Coronary artery (tissue), 2 donors: ENCODE data around the gene MBP.
"Not testable (repeated sequence)": the region's sequence is repeated elsewhere in the genome, so short reads cannot be mapped to it uniquely, and the experiment has no call there.

Experiments
- DNase-seq: peaks from one replicate; pipeline ENCODE4 v3.0.0-alpha.2; 2017; ENCODE audit warnings: low spot score
- H3K27ac ChIP-seq, 2 donors: fragments of 200-600 bp; sonication (generic); one replicate each; pipeline ENCODE4 v1.5.1; 2016 to 2019
- H3K4me3 ChIP-seq: fragments of 200-600 bp; sonication (generic); 2 replicates; pipeline ENCODE4 v1.5.1; 2016; ENCODE audit warnings: mild to moderate bottlenecking, moderate library complexity
- TF ChIP-seq, protein P1 (sequence below): fragments of 200-600 bp; sonication (generic); IDR thresholded peaks from one replicate; pipeline ENCODE4 v1.5.1; 2019; ENCODE audit warnings: antibody characterized with exemption

Gene MBP

DNA sequence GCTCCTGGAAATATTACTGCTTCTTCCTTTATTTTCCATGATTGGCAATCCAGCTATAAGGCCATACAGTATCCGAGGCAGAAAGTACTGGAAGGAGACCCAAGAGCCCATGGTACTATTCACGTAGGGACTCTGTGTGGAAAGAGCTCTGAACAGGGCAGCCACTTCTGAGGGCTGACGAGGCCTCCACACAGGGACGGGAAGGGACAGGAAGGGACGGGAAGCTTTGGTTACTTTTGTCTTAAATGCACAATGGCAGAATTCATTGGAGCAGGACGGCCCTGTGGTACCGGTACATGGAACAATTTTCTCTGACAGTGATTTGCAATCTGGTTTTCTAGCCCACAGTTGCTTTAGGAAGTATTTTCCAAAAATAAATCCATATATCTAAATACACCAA is 102.4 kb downstream of the MBP start:
- Histone ChIP-seq H3K4me3 (no peak overlapping the region), H3K27ac (no peak overlapping the region)
- DNase-seq: no peak
- TF ChIP-seq, protein P1, sequence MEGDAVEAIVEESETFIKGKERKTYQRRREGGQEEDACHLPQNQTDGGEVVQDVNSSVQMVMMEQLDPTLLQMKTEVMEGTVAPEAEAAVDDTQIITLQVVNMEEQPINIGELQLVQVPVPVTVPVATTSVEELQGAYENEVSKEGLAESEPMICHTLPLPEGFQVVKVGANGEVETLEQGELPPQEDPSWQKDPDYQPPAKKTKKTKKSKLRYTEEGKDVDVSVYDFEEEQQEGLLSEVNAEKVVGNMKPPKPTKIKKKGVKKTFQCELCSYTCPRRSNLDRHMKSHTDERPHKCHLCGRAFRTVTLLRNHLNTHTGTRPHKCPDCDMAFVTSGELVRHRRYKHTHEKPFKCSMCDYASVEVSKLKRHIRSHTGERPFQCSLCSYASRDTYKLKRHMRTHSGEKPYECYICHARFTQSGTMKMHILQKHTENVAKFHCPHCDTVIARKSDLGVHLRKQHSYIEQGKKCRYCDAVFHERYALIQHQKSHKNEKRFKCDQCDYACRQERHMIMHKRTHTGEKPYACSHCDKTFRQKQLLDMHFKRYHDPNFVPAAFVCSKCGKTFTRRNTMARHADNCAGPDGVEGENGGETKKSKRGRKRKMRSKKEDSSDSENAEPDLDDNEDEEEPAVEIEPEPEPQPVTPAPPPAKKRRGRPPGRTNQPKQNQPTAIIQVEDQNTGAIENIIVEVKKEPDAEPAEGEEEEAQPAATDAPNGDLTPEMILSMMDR: no peak

GRCh38 chr18:77025831-77026363 is 106.7 kb downstream of the MBP start:
- no peak overlapping the region for H3K4me3 ChIP-seq
- no peak overlapping the region for H3K27ac ChIP-seq
- TF ChIP-seq, protein P1: no peak
- no peak for DNase-seq

GRCh38 chr18:77025123-77025522 is 107.5 kb downstream of the MBP start:
- DNase-seq: no peak
- no peak overlapping the region for H3K4me3 ChIP-seq
- no peak overlapping the region for H3K27ac ChIP-seq

GRCh38 chr18:77024476-77024875 is 108.1 kb downstream of the MBP start:
- TF ChIP-seq, protein P1: no peak
- Histone ChIP-seq H3K27ac (no peak overlapping the region), H3K4me3 (no peak overlapping the region)
- no peak for DNase-seq

More at GRCh38 chr18:77025123-77025522, 107.5 kb downstream of the MBP start:
- TF ChIP-seq, protein P1: no peak

DNA sequence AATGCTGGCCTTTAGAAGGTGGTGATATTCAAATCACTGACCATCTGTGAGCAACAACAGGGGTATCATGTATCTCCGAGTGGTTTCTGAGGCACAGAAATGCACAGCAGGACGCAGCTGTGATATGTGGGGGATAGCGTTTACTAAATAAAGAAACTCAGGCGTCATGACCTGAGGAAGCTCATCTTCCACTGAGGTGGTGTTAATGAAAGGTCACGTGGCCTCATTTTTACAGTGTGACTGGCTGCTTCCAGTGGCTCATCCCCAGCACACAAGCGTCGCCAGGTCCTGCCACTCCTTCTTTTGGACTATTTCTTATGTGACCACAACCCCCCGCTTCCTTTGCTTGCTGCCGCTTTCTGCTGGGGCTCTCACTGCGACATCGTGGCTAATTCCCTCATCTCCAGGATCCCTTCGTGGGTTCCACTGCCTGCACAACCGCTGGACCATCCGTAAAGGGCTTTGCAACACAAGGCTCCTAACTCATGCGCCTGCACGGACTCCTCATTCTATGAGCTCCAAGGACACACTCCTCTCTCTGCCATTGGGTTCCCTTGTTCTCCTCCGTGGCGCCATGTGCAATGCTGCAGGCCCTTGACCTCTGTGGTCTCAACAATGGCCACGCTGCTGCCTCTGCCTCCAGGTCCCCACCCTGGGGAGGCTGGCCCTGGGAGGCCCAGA is 109.3 kb downstream of the MBP start:
- no peak for DNase-seq
- TF ChIP-seq, protein P1: no peak
- H3K4me3 ChIP-seq: no peak overlapping the region
- H3K27ac ChIP-seq: no peak overlapping the region

- TF ChIP-seq, protein P1: no peak
Measured at GRCh38 chr18:77022556-77022955, 110.0 kb downstream of the MBP start.

GRCh38 chr18:77022116-77022515 is 110.5 kb downstream of the MBP start:
- TF ChIP-seq, protein P1: no peak
- DNase-seq: no peak
- Histone ChIP-seq H3K27ac (no peak overlapping the region), H3K4me3 (no peak overlapping the region)

More at GRCh38 chr18:77022556-77022955, 110.0 kb downstream of the MBP start:
- Histone ChIP-seq H3K27ac (no peak overlapping the region), H3K4me3 (no peak overlapping the region)
- no peak for DNase-seq

DNA sequence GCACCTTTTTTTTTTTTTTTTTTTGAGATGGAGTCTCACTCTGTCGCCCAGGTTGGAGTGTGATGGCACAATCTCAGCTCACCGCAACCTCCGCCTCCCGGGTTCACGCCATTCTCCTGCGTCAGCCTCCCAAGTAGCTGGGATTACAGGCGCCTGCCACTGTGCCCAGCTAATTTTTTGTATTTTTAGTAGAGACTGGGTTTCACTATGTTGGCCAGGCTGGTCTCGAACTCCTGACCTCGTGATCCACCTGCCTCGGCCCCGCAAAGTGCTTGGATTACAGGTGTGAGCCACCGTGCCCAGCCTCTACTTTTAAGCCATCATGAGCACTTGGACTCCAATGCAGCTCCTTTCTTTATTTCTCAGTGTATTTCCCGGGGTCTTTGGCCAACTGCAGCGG is 111.1 kb downstream of the MBP start:
- not testable (repeated sequence) for DNase-seq, H3K27ac ChIP-seq, H3K4me3 ChIP-seq
